GM21717 (cell line): Measurements from ENCODE around the gene MORN1.

Experiments used
- ATAC-seq: cut with Tn5 transposase; IDR thresholded peaks from one replicate; pipeline ENCODE4 v1.9.1; 2021; ENCODE audit warnings: mild to moderate bottlenecking, moderate library complexity; ENCODE audit not compliant: unreplicated experiment

MORN1 gene

DNA sequence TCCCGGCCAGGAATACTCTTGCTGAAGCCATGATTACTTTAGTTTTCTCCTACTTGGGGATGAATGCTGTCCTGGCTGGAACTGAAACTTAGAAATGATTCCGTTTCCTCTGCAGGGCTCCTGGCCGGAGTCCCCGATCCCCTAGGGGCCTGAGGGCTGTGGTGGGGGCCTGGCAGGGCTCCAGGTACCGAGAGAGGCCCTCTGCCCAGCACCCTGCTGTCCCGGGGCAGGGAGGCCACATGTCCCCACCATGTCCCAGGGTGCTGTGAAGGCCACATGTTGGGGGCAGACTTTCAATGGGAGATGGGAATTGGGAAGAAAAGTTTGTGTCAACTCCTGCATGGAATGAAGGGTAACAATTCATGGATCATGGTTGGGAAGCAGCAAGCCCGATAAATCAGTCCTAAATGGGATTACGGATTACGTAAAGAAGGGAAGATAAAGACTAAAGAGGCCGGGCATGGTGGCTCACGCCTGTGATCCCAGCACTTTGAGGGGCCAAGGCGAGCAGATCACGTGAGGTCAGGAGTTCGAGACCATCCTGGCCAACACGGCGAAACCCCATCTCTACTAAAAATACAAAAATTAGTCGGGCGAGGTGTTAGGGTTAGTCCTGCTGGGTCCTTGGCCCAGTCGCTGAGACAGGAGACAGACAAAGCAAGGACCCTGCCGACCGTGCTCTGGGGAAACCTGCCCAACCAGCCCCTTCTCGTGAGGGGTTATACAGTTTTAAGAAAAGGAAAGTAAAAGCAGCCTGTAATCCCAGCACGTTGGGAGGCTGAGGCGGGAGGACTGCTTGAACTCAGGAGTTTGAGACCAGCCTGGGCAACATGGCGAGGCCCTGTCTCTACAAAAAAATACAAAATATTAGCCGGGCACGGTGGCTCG lies 37.6 kb downstream of the MORN1 start:
- ATAC-seq: no peak

DNA sequence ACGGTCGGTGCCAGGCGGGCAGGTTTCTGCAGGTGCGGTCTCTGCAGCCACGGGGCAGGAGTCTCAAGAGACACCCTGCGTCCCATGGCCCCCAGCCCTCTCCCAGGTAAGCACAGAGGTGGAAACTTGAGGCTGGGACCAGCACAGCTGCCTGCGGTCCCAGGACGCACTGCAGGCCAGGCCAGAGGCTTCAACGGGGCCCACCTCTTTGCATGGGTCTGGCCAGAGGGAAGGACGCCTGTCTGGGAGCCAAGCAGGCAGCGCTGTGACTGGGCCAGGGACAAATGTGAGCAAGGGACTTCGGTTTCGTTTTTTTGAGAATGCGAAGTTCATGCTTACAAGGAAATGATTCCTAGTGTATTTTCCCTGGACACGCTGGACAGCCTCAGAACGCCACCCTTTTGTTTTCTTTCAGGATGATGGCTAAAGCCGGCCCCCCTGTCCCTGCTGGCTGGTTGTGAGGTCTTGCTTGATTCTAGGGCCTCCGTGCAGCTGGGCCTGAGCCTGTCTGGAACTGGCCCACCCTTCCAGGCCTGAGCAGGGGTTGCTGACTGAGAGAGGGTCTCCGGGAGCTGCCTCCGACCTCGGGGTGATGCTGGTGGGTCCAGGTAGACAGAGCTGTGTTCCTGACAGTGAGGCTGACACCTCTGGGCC lies 38.3 kb downstream of the MORN1 start:
- ATAC-seq: no peak

GRCh38 chr1:2352341-2352896 lies 38.9 kb downstream of the MORN1 start:
- no peak for ATAC-seq

DNA sequence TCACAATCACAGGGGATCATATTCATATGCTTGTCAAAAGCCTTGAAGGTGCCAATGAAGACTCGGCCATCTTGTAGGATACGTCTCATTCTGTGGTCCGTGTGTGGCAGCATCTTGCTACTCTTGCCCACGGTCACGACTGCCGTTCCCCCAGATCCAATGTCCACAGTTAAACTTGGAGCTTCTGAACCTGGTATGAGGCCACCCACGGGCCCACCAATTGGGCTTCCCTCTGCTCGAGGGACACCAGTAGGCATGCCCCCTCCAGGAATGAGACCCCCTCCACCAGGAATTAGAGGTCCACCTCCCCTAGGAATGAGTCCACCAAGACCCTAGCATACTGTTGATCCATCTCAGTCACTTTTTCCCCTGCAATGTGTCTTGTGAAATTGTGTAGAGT lies 39.6 kb downstream of the MORN1 start:
- no peak for ATAC-seq

DNA sequence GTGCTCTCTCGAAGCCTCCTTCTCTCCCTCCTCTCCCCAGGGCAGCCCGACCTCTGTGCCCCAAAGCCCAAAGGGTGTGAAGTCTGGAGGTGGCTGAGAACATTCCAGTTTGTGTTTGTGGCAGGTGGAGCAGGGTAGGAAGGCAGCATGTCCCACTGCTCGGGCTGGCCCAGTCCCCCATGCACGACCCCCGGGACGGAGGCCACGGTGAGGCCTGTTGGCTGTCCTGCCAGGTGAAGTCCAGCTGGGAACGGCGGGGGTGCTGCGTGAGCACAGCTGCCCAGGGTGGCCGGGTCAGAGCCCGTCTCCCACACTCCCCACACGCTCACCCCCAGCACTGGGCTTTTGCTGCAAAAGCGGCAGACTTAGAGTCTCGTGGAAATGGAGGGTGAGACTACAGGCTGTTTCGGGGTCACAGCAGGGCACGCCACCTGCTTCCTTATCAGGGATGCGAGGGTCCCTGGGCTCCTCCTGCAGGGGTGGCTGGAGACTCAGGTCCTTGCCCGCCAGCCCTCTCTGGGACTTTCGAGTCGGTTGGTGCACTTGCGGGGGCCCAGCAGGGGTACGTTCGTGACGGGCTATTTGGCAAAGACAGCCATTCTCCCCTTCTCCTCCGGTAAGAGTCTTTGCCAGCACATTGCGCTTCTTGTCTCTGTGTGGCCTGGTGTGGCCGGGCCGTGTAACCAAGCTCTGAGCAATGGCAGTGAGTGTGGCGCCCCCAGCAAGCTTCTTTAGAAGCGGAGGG lies 40.3 kb downstream of the MORN1 start:
- ATAC-seq: no peak

- no peak for ATAC-seq
Observed at GRCh38 chr1:2350501-2350900, 40.9 kb downstream of the MORN1 start.

- ATAC-seq: no peak
Observed at GRCh38 chr1:2349806-2350205, 41.5 kb downstream of the MORN1 start.

GRCh38 chr1:2348346-2349325 lies 42.7 kb downstream of the MORN1 start:
- ATAC-seq: no peak

GRCh38 chr1:2347896-2348295 lies 43.5 kb downstream of the MORN1 start:
- ATAC-seq: no peak

DNA sequence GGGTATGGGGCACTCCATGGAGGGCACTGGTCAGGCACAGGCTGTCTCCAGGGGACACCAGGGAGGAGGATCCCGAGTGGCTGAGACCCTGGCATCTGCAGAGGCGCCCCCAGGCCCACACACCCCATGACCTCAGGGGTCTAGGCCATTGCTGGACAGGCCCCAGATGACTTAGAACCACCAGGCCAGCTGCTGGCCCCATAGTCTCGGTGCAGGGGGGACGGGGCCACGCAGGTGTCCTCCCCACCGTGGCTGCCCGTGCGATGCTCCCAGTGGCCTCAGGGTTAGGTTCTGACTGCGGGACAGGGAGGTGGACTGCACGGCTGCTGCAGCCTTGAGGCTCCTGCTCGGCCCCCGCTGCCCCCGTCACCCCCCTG lies 44.0 kb downstream of the MORN1 start:
- ATAC-seq: no peak

DNA sequence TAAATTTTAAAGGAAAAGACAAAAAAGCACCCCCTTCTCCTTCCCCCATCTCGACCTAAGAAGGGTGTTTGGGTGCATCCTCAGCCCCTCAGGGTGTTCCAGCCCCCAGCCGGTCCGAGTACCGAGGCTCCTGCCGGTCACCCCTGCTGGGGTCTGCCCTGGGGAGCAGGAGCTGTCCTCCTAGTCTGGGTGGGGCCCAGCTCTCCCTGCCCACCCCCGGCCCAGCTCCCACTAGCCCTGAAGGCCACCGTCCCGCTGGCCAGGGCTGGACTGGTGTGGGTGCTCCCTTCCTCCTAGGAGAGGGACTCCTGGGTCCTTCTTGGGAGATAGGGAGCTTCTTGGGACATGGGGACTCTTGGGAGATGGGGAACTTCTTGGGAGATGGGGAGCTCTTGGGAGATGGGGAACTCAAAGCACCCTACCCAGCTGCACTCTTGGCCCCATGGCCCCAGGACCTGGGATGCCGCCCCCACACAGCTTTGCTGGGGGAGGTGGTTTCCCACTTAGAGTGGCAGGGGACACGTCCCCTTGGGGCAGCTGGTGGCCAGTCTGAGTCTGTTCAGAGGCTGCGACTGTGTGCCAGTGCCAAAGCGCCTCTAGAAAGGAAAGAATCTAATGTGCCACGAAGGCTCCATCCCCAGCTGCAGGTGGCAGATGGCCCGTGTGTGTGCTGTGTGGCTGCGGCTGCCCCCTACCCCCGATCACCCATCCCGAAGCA lies 44.5 kb downstream of the MORN1 start:
- ATAC-seq: no peak

DNA sequence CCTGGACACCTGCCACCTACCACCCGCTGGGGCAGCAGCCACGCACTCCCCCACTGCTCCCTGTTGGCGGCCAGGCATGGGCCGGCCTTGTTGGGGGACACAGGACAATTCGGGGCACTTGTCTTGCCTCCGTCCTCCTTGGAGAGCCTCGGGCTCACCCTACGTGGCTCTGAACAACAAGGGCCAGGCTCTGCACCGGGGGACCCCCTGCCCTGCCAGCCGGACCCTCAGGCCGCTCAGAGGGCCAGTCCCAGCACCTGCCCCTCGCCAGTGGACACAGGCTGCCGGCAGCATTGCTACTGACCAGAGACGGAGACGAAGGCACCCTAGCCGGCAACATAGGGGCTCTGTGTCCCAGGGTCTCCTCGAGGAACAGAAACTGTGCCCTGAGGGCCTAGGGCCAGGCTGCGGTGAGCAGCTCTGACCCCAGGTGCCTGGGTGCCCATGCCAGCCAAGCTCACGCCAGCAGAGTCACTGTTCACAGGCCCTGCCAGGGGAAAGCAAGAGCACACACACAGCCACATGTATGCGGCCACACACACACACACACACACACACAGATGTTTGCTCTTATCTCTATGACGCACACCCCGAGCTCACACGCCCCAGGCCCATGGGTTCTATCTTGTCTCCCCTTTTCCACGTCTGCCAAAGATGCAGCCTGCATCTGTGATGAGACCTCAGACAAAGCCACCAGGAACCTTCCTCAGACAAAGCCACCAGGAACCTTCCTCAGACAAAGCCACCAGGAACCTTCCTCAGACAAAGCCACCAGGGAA lies 45.9 kb downstream of the MORN1 start:
- ATAC-seq: no peak

DNA sequence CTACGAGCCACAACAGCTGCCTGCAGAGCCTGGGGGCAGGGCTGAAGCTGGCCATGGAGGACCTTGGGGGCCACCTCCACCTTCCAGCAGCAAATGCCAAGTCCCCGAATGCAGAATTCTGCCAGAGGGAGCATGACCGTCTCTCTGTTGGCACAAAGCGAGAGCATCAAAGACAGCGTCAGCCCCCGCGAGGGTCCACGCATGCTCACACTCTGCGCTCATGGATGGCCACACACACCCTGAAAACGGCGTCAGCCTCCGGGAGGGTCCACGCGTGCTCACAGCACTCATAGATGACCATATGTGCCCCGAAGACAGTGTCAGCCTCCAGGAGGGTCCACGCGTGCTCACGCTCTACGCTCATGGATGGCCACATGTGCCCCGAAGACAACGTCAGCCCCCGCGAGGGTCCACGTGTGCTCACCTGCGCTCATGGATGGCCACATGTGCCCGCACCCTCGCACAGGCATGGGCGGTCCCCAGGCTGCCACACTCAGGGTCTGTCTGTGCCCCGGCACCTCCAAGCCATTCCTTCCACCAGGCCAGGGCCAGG lies 46.5 kb downstream of the MORN1 start:
- ATAC-seq: no peak

DNA sequence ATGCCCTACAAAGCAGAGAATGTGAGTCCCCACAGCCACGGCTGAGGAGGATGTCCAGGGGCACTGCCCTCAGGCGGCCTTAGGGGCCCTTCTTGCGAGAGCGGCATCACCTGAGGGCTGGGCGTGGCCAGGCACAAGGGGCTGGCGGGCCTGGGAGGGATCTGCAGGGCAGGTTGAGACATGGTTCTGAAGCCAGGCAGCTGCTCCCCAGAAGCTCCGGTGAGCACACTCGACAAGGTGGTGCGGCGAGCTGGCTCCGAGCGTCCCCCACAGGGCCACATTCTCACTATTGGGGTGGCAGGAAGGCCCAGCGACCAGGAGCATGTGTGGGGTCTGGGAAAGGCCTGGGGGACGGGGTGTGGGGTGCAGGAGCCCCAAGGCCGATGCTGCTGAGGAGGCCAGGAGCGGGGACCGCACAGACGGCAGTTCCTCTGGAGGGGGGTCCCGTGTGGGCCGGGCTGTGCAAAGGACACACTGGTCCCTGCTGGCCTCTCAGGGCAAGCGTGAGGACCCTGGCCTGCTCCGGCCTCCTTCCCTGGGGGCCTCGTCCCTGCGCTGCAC lies 47.2 kb downstream of the MORN1 start:
- ATAC-seq: no peak

DNA sequence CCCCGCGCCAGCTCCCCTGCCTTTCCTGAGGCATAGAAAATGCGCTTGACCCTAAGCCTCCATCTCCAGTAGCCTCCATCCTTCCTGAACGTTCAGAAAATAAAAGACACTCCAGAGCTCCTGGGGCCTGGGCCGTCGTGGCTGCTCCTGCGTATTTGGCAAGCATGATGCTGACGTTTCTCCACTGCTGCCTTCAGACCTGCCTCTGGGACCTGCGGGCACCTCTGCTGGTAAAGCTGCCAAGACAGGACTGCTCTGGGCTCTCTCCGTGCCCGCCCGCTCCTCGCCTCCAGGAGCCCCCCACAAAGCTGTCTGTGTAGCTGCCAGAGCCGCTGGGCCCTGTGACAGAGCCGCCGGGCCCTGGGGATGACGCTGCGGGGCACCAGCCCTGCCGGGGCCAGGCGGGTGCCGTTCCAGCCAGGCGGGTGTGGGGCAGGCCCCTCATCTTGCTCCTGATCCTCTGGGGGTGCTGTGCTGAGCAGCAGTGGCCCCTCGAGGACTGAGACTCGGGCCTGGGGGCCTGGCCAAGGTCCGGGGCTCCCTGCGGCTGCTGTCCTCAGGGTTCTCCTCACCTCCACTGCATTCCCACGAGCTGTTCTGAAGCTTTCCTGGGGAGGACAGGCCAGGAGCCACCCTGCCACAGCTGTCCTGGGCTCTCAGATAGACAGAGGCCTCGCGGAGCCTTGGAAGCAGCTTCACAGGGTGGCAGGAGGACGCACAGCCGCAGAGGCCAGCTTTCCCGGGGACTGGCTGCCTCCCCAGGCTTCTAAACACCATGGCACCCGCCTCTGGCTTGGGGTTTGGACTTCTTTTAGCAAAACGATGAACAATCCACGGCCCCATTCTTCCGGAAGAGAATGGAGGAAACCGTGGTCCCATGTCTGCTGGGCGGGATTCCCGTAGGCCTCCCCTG lies 48.1 kb downstream of the MORN1 start:
- ATAC-seq: no peak

GRCh38 chr1:2342384-2343022 lies 48.9 kb downstream of the MORN1 start:
- ATAC-seq: no peak
